Fibroblast of villous mesenchyme (primary cell): ENCODE measurements around the gene FANCC. TPM values are rescaled to one million over a fixed set of nuclear protein-coding genes. Genes with fewer than 3 reads are reported as not detected.

Experiments used
- DNase-seq: peaks from one replicate; pipeline ENCODE4 v3.0.0-alpha.2; 2010; ENCODE audit warnings: low read depth
- H3K4me3 ChIP-seq: 2 replicates; pipeline ENCODE4 v1.5.1; 2011; ENCODE audit warnings: low read depth, mild to moderate bottlenecking, low read length
- total RNA-seq: library from RNA; depleted of rRNA; stranded (reverse); fragments of >200 nt; gene quantifications from 2 replicates; pipeline ENCODE4 v1.2.3, GENCODE V29; 2012
- TF ChIP-seq, protein P1 (sequence below): IDR thresholded peaks from 2 replicates; pipeline ENCODE4 v1.5.1; 2012; ENCODE audit warnings: low read depth, mild to moderate bottlenecking, low read length; ENCODE audit not compliant: insufficient read depth

The FANCC gene
- total RNA-seq, 1 donor: 7.8 TPM

DNA sequence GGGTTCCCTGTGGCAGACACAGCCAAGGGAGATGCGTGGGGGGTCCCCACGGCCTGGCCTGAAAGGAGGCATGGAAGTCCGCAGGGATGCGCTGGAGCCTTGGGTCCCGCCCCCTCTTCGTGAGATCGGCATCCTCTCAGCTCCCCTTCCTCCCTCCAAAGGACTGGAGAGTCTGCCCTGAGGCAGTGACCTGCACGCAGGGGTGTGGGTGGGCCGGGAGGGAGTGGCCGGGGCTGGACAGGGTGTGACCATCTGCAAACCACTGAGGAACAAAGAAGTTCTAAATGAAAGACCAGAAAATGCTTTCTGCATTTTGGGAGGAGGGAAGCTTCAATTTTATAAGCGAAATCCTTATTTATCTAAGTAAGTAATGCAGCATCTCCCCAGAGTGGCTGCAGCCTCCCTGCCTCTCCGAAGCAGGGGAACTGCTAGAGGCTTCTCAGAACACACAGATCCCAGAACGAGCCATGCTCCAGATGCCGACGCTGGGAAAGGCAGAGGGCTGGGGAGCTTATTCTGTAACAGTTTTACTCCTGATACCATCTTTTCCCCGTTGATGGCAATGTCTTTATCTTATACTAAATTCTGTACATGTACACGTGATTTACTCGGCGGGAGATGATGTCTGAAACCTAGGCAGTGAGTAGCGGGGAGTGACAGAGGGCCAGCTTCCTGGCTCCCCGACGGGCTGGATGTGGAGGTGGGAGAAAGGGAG lies 221.7 kb downstream of the FANCC start:
- no peak overlapping the region for H3K4me3 ChIP-seq
- TF ChIP-seq, protein P1, sequence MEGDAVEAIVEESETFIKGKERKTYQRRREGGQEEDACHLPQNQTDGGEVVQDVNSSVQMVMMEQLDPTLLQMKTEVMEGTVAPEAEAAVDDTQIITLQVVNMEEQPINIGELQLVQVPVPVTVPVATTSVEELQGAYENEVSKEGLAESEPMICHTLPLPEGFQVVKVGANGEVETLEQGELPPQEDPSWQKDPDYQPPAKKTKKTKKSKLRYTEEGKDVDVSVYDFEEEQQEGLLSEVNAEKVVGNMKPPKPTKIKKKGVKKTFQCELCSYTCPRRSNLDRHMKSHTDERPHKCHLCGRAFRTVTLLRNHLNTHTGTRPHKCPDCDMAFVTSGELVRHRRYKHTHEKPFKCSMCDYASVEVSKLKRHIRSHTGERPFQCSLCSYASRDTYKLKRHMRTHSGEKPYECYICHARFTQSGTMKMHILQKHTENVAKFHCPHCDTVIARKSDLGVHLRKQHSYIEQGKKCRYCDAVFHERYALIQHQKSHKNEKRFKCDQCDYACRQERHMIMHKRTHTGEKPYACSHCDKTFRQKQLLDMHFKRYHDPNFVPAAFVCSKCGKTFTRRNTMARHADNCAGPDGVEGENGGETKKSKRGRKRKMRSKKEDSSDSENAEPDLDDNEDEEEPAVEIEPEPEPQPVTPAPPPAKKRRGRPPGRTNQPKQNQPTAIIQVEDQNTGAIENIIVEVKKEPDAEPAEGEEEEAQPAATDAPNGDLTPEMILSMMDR: no peak
- DNase-seq: no peak

DNA sequence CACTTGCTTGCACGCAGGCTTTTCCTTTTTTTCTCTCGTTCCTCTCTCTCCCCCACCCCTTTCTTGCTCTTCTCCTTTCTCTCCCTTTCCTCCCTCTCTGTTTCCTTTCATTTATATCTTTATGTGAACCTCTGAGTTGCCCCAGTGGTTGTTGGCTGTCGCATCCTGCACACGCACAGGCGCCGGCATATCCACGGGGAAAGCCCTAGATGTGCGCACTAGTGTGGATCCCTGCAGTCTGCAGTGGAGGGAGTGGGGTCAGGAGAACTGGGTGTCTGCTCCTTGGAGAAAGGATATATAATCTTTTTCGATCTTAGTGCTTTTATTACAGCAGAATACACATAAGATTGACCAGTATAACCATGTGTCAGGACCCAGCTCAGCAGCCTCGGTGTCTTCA lies 223.5 kb downstream of the FANCC start:
- TF ChIP-seq, protein P1: no peak
- no peak overlapping the region for H3K4me3 ChIP-seq
- DNase-seq: no peak

- no peak for DNase-seq
- H3K4me3 ChIP-seq: no peak overlapping the region
- TF ChIP-seq, protein P1: no peak
These were observed 223.9 kb downstream of the FANCC start for GRCh38 chr9:95093586-95093985.

GRCh38 chr9:95092262-95093072 lies 225.0 kb downstream of the FANCC start:
- H3K4me3 ChIP-seq: peak overlapping the region; percentile 3
- TF ChIP-seq, protein P1: no peak
- peak; percentile 95 for DNase-seq

GRCh38 chr9:95091601-95092261 lies 225.8 kb downstream of the FANCC start:
- TF ChIP-seq, protein P1: no peak
- no peak overlapping the region for H3K4me3 ChIP-seq
- DNase-seq: peak; percentile 98

GRCh38 chr9:95090871-95091577 lies 226.5 kb downstream of the FANCC start:
- DNase-seq: no peak

More at GRCh38 chr9:95090871-95091577, 226.5 kb downstream of the FANCC start:
- no peak overlapping the region for H3K4me3 ChIP-seq
- TF ChIP-seq, protein P1: no peak
